Stimulated activated CD8-positive, alpha-beta memory T cell treated with anti-CD3 and anti-CD28 coated beads, Interleukin-12 subunit alpha, Interleukin-12 subunit beta, amount 100 ng/mL, for 24 hours (primary cell): ENCODE data around the gene CSRP2.
A peak's percentile ranks its signal among the peaks of the same experiment; 100 is the strongest.

Experiments used
- DNase-seq: peaks from one replicate; pipeline ENCODE4 v3.0.0-alpha.2; 2020; ENCODE audit errors: extremely low read depth

Gene CSRP2

DNA sequence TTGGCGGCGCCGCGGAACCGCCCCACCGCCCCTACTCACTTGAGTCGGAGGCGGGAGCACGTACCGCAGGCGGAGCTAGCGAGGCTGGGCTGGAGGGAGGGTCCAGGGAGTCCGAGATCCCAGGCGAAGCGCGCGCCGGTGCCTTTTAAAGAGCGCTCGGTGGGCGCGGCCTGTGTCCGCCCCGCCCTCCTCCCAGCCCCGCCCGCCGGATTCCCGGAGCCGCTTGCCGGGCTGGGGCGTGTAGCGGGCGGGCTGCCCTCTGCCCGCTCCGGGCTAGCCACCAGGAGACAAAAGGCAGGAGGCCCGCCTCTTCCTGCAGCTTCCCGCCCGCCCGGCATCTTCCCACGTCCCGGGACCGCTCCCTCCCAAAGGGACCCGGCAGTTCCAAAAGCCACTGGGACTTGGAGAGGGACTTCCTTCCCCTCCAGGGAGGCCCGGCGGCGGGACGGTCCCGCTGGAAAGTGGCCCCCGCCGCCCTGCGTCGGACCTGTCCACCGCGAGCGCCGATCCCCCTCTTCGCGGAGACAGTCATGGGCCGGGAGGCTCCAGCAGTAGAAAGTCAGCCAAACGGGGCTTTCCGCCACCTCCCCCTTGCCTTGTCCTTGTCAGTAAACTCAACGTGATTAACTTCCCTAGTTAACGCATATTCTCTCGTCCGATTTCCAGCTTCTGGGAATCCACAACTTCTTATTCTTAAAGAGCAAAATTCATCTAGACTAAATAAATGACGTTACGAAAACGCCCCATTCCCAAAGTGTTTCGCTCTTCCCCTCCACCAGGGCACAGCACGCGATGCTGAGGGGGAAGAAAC is at the start of gene CSRP2:
CSRP2 (minus strand) TSS at position 121 of the 811 bp plus-strand sequence. CDS start 12,759 bp downstream, outside the sequence.
- peak; percentile 8 for DNase-seq

DNA sequence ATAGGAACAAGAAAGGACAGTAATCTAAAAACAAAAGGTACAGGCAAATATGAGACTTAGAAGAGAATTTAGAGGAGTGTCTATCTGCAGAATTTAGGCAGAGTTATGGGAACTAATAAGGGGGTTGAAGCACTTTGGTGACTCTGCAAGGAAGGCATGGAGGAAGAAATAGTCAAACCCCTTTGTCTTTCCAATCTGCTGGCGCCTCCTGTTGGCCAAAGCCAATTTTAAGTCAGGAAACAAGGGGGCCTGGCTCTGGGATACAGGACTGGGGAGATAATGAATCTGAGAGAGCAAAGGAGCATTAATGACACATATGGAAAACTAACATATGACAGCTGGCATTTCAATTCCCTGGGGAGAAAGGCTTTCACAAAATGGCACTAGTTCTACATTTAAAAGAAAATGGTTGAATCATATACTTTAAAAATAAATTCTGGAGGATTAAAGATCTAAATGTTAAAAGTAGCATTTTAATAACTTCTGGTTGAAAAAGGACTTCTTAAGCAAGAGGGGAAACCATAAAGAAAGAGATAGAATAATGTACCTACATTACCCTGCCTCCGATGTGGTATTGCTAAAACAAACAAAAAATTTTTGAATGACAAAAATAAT is 48.5 kb upstream of the CSRP2 start:
- no peak for DNase-seq

DNA sequence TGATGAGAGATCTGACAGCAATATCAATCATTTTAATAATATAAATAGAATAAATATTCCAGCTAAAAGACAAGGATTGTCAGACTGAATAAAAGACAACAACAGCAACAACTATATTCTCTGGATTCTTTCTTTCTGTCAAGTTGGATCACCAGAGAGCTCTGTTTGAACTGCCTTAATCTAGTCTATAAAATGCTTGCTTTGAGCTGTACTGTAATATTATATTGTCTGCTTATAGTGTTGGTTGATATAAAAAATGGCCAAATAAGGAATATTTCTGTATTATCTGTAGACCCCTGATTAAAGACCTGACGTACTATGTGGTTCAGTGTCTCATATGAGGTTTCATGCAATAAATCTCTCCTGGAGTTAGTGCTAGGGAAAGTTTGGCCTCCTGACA is 46.3 kb upstream of the CSRP2 start:
- no peak for DNase-seq

DNA sequence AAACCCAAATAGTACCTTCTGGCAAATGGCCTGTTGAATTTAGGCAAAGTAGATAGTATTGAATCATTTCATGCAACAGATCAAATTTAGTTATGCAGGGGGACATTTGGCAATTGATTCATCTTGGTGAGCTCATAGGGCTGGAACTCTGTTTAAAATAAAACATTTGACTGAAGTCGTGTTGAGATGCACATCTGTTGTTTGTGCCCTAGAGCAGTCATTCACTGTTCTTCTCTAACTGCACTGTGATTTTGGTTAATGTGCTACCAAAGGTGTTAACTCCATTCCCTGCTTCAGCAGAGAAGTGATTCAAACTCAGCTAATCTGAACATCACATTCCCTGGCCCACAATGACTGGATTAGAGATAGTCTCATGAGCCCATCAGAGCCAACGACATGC is 44.0 kb upstream of the CSRP2 start:
- no peak for DNase-seq

DNA sequence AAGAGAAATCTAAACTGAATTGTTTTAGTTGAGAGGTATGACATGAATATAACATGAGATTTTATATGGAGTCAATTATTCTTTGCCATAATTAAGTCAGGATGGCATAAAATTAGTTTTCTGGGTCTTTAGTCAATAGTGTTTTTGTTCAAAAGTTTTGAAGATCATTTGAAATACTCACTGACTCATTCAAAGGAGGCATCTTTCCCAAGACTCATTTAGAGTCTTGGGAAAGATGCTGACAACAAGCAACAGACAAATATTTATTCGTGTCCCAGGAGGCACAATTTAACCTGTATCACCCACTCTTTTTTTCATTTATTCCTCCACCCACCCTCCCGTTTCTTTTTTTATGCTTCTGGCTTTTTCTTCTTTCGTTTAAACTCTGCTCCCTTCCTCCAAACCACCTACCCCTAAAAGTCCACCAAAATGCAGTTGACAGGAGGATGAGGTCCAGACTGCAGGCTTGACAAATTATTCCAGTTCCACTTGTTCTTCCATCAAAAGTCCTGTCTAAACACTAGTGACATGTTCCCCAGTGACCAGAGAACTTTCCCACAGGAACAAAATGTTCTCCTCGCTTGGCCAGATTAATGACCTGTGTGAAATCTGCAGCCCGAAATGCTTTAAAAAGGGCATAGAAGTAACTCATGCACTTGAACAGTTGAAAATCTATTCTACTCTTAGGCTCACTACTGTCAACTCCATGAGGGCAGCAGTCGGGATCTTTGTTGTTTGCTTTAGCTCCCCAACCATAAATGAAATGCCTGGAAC is 43.3 kb upstream of the CSRP2 start:
- DNase-seq: no peak

DNA sequence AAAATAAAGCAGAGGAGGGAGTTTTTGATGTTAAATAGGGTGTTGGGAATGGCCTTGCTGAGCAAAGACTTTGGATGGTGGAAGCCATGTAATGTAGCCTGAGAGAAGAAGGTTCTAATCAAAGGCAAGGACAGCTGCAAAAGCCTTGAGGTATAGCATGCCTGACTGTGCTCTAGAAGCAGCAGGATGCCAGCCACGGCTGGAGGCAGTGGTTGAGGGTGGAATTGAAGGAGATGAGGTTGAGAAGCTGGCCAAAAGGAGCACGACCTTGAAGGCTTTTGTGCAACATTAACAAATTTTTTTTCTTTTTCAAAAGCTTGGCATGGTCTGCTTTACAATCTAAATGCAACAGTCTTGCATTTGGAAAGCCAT is 42.3 kb upstream of the CSRP2 start:
- no peak for DNase-seq

DNA sequence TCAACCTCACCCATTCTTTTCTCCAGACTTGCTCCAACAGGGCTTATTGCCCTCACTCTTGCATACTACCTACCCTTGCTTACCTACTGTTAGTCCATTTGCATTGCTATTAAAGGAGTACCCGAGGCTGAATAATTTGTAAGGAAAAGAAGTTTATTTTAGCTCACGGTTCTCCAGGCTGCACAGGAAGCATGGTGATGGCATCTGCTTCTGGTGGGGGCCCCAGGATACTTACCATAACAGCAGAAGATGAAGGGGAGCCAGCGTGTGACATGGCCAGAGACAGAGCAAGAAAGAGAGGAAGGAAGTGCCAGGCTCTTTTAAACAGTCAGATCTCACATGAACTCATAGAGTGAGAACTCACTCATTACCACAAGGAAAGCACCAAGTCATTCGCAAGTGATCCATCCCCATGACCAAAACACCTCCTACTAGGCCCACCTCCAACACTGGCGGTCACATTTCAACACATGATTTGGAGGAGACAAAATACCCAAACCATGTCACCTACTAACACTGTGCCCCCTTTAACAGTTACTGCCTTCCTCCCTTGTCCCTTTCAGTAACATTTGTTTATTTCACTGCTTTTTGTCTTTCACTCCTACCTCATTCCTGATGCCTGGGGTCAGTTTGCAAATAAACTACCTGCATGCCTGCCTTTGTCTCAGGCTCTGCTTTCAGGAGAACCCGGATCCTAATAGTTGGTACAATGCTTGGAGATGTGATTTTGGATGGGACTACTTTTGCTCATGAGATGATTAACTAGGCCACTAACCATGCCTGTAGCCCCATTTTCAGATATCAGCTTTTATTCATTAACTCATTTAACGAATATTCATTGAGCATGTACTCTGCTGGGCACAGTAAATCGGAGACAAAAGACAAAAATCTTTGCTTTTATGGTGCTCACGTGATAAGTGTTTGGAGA is 41.6 kb upstream of the CSRP2 start:
- DNase-seq: no peak

DNA sequence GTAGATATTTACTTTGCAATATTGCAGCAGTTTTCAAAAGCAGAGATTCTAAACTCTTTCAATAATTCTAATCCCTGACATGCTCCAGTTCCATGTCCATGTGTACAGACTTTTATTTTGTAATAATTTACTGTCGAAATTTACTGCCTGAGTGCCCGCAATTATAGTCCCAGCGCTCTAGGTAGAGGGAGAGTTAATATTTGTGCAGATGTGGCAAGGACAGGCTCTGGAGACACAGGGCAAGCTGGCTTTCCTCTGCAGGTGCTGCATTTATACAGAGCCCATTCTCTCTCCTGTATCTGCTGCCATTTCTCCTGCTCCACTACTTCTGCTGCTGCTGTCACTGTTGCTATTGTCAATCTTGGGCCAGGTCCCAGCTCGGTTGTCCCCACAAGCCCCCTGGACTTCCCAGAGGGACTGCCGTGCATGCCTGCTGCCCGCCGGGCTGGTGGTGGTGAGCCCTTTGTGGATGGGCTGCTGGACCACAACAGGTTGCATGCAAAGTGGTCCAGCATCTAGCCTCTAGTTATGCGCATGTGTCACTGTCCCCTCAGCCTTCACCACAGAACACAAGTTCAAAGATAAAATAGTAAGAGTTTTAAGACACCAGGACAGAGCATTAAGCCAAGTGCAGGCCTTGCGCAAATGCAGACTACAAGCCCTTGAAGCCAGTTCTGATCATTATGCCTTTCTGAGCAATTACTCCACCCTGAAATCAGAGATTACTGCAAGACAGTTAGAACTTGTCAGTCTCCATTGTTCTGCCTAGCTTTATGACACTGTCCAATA is 40.8 kb upstream of the CSRP2 start:
- DNase-seq: no peak

DNA sequence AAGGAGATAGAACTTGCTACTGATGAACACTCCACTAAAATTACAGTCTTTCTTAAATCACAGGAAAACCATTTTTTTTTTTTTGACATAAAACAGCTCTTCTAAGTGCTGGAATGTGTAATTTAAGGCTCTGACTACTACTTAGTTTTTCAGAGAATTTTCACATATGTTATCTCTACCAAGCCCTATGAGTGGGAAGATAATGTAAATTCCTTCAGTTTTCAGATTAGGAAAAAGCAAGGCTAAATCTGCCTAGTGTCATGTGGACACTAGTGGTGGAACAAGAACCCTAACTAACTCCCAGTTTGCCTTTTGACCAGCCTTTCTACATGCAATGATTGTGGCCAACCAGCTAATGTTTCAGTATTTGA is 37.3 kb upstream of the CSRP2 start:
- DNase-seq: no peak

DNA sequence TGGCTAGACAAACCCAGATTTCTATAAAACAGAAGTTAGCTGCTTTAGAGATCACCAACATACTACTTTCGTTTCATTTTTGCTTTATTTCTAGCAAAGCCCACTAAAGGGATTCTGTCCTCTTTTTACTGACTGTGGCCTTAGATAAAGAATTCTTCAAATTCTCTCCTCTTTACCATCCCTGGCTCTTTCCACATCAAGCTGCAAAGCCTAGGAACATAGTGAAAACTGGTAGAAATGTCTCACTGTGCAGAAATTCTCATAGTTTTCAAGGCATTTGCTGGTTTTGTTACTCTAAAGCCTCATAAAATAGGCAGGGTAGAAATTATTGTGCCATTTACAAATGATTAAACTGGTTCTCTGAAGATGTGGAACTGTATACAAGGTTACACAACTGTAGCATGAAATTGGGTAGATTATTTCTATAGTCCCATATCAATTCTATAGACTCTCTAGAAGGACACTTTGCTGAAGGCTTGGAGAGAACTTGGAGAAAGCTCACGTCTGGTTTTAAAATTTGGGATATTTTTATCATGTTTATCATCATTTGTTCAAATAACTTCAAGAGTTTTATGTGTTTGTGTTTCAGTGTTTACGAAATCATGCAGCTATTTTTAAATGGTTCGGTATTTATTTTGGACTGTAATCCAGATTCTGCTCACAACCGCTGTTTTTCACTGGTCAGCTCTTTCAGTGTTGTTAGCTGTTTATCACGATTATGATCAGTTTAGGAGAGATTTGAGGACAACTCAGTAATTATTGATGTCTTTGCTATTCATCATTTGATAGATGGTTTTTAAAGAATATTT is 36.7 kb upstream of the CSRP2 start:
- DNase-seq: no peak

DNA sequence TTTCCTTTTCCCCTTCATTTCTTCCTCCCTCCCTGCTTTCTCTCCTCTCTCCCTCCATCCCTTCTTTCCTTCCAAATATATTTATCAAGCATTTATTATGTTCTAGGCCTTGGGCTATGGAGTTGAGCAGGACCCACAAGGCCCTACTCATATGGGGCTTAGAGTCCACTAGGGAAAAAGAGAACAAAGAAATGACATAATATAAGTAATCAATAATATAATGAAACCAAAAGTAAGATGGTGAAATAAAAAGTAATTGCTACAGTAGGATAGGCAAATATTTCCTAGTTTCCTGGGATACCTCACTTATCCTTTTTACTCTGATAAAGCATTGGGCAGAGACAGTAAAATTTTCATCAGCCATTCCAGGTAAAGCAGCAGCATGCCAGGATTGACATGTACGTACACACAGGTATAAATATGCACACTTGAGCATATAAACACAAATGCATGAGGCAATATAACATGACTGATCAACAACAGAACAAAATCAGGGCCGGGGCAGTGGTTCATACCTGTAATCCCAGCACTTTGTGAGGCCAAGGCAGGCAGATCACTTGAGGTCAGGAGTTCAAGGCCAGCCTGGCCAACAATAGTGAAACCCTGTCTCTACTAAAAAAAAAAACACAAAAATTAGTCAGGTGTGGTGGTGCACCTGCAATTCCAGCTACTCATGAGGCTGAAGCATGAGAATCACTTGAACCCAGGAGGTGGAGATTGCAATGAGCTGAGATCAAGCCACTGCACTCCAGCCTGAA is 35.5 kb upstream of the CSRP2 start:
- no peak for DNase-seq

DNA sequence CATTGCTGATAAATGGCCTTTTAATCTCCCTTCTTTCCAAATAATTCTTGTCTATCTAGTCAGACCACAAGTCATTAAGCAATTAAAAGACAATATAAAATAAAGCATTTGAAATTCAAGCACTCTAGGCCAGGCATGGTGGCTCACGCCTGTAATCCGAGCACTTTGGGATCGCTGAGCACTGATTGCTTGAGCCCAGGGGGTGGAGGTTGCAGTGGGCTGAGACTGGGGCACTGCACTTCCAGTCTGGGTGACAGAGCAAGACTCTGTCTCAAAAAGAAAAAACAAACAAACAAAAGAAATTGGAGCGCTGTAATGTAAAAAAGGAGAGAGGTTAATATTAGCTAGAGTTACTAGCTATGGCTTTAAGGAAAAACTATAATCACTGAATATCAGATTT is 30.5 kb upstream of the CSRP2 start:
- DNase-seq: no peak

DNA sequence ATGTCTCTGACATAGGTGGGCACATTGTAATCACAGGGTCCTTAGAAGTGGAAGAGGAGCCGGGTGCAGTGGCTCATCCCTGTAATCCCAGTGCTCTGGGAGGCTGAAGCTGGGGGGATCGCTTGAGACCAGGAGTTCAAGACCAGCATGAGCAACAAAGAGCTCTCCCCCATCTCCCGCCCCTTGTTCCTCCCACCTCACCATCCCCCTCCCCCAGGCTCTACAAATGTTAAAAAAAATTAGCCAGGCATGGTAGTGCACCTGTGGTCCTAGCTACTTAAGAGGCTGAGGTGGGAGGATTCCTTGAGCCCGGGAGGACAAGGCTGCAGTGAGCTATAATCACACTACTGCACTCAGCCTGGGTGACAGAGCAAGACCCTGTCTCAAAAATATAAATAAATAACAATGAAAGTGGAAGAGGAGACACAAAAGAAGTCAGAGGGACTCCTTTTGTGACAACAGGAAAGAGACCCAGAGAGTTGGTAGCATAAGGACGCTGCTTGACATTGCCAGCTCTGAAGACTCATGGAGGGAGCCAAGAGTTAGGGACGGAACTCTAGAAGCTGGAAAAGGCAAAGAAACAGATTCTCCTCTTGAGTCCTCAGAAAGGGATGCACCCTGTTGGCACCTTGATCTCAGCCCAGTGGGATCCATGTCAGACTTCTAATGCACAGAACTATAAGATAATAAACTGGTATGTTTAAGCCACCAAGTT is 29.6 kb upstream of the CSRP2 start:
- no peak for DNase-seq

DNA sequence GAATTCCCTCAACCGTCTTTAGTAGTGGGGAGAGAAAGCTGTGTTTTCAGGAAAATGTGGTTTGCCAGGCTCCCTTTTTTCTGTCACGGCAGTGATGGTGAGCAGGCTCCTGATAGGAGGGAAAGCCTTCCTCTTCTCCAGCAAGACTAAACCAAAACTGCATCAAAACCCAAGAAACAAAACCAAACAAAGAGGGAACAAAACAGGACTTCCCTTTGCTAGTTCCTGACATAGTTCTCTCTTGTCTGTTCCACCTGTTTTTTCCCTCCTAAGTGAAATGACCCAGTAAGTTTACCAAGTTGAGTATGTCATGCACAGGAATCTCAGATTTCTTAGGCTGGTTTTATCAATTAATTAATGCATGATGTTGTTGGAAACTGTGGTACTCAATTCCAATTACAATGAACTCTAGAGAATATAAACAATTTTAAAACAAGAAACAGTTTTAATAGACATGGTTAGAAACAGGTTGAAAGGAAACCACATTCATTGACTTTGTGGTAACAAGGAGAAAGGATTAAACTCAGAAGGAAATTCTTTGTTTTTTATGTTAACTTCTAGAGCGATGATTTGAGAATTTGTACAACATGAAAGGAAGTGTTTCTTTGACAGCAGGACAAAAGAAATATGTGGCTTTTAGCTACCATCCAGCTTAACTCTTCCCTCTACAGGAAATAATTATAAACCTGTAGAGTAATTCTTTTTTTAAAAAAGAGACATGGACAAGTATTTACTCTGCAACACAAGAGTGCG is 23.0 kb upstream of the CSRP2 start:
- no peak for DNase-seq

DNA sequence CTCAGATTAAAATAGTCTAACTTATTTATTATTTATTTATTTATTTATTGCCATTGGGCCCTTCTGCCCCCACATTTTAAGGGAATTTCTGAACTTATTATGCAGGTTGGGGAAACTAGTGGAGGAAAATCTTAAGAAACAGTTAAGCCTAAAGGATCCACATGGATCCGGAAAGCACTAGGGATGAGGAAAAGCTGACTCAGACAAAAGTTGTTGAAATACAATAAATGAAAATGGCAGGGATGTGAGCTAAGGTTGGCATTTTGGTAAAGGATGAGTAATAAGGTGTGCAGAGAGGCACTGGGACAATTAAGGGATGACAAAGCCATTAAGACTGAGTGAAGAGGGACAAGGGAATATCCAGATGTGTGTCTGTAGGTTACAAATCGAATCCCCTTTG is 20.7 kb upstream of the CSRP2 start:
- no peak for DNase-seq

DNA sequence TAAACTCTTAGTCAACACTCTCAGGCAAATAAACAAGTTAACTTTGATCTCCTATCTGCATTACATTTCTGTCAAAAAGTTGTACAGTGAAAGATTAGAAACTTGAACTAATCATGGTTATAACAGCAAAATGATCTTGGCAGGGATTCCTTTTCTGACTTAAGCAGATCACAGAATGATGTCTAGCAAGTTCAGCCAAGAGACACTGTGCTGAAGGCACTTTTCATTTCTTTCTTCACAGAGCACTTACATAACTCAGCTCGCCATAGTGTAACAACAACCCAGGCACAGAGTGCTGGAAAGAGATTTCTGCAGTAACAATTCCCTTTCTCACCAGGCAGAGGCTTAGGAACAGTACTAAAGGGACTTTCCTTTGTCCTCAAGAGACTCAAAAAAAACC is 19.6 kb upstream of the CSRP2 start:
- DNase-seq: no peak

DNA sequence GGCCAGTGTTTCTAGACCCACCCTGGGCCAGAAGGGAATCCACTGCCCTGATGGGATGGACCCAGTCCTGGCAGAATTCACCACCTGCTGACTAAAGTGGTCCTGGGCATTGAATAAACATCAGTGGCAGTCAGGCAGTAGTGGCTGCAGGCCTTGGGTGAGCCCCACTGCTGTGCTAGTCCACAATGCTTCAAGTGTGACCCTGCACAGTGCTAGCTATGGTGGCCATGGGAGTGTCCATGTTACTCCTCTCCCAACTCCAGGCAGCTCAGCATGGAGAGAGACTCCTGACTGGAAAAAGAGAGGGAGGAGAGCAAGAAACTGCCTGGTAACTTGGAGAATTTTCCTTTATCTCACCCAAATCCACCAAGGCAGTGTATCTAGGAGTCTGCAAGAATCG is 17.5 kb upstream of the CSRP2 start:
- no peak for DNase-seq

DNA sequence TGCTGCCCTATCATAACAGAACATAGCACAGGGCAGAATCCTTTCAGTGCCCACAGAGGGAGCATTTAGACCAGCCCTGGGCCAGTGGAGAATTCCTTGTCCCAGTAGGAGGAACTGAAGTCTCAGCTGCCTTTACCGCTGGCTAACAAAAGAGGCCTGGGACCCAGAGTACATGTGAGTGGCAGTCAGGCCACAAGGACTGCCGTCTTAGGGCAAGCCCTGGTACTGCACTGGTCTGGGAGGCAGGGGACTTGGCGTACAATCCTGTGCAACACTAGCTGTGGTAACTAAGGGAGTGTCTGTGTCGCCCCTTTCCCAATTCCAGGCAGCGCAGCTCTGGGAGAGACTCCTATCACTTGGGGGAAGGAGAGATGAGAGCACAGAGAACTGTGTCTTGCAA is 17.0 kb upstream of the CSRP2 start:
- no peak for DNase-seq
